Transverse colon (tissue), 4 donors: ENCODE results near the gene KRTAP10-1. TPM values are rescaled to one million over a fixed set of nuclear protein-coding genes. Genes with fewer than 3 reads are reported as not detected.
"Not testable (repeated sequence)": the region's sequence is repeated elsewhere in the genome, so short reads cannot be mapped to it uniquely, and the experiment has no call there.

Experiments used
- DNase-seq: peaks from one replicate; pipeline ENCODE4 v3.0.0-alpha.2; 2019
- H3K27ac ChIP-seq, 4 donors: fragments of 200-600 bp; sonication (generic); 2 replicates each; pipeline ENCODE4 v1.5.1; 2016 to 2018; ENCODE audit warnings: inconsistent platforms in 4 of 4
- H3K27me3 ChIP-seq: fragments of 200-600 bp; sonication (generic); 2 replicates; pipeline ENCODE4 v1.5.1; 2017; ENCODE audit warnings: inconsistent platforms
- H3K36me3 ChIP-seq, 4 donors: fragments of 200-600 bp; sonication (generic); 2 replicates each; pipeline ENCODE4 v1.5.1; 2017 to 2019; ENCODE audit warnings: inconsistent platforms in 4 of 4
- H3K4me1 ChIP-seq, 4 donors: fragments of 200-600 bp; sonication (generic); 2 replicates each; pipeline ENCODE4 v1.5.1; 2017 to 2020; ENCODE audit warnings: inconsistent platforms in 4 of 4
- H3K4me3 ChIP-seq, 4 donors: fragments of 200-600 bp; sonication (generic); 1 replicate in 1 of 4; 2 replicates in 3 of 4; pipeline versions ENCODE4 v1.5.1 to v1.6.1; 2017 to 2019; ENCODE audit warnings: inconsistent platforms in 4 of 4
- H3K9me3 ChIP-seq, 2 donors: fragments of 200-600 bp; sonication (generic); 2 replicates each; pipeline ENCODE4 v1.5.1; 2017 to 2019; ENCODE audit warnings: inconsistent platforms in 2 of 2
- EP300 ChIP-seq: sonication (generic); formaldehyde crosslinking; IDR thresholded peaks from one replicate; pipeline ENCODE4 v1.6.1; 2017; ENCODE audit warnings: antibody characterized with exemption, low read depth
- POLR2A ChIP-seq: fragments of 450-650 bp; IDR thresholded peaks from one replicate; pipeline ENCODE4 v1.6.1; 2016; ENCODE audit warnings: antibody characterized with exemption, mild to moderate bottlenecking, moderate library complexity
- POLR2AphosphoS5 ChIP-seq, 3 donors: sonication (generic); formaldehyde crosslinking; IDR thresholded peaks; one replicate each; pipeline ENCODE4 v1.6.1; 2016; ENCODE audit warnings: antibody characterized with exemption in 3 of 3
- WGBS, 2 donors: methylation state at CpG; one replicate each; pipeline ENCODE4 v1.1.5; 2018; ENCODE audit warnings: low coverage in 1 of 2; 5-methylcytosine and 5-hydroxymethylcytosine counted together
- in situ Hi-C, 4 donors: fragments of 200-750 bp; cut with MboI; loops; one replicate each; pipeline versions ENCODE4 v1.15.0 to v1.15.1; 2017; ENCODE audit warnings: low sequenced_read_pairs in 3 of 4, low pct_ligation_motif_present in 1 of 4, low pct_unique_long_range_greater_than_20kb in 1 of 4
- intact Hi-C: fragments of 100-400 bp; cut with DNase I; formaldehyde crosslinking; loops from one replicate; pipeline ENCODE4 v1.15.1; 2023; ENCODE audit warnings: low total_unique reads
- total RNA-seq, 4 donors: library from RNA; depleted of rRNA; stranded (reverse); fragments of >200 nt; gene quantifications; one replicate each; pipeline ENCODE4 v1.1.0, GENCODE V29; 2016
- TF ChIP-seq, protein P1 (sequence below), 5 experiments: fragments of 200-600 bp in 3 of 5; fragments of 450-650 bp in 2 of 5; sonication (generic) in 3 of 5; IDR thresholded peaks; 1 replicate in 2 of 5; 2 replicates in 3 of 5; pipeline ENCODE4 v1.5.1; 2016 to 2017; ENCODE audit warnings: antibody characterized with exemption in 5 of 5, inconsistent platforms in 3 of 5, mild to moderate bottlenecking in 2 of 5, moderate library complexity in 1 of 5

Gene KRTAP10-1
- total RNA-seq, 4 donors from 2014 or later: not detected

DNA sequence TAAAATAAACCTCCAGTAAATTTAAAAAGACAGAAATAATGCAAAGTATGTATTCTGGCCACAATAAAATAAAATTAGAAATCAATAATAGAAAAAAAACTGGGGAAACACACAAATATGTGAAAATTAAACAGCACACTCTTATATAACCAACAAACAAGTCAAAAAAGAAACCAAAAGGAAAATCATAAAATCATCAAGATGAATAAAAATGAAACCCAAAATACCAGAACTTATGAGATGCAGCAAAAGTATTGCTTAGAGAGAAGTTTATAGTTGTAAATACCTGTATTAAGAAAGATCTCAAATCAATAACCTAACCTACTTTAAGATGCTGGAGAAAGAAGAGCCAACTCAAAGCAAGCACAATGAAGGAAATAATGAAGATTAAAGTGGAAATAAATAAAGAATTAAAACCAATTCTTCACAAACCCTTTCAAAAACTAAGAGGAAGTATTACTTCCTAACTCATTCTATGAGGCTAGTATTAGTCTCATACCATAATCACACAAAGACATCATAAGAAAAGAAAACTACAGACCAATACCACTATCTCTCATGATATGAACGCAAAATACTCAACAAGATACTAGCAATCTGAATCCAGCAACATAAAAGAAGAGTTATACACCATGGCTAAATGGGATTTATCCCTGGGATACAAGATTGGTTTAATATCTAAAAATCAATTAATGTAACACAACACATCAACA is 25.0 kb upstream of the KRTAP10-1 start:
- Histone ChIP-seq H3K9me3 (no peaks in the 10 kb centered on the region), H3K27ac (no peak overlapping the region), H3K27me3 (peaks cover 6% of the 10 kb centered on the region), H3K36me3 (no peaks in the 10 kb centered on the region), H3K4me3 (no peak overlapping the region), H3K4me1 (no peaks in the 10 kb centered on the region)
- intact Hi-C loops (no loop called here), in situ Hi-C loops (no loop called here)
- no peak for DNase-seq
- WGBS, 2 donors: 0 to 27% methylated on average over 1 of the region's 1 CpG
- TF ChIP-seq, protein P1, sequence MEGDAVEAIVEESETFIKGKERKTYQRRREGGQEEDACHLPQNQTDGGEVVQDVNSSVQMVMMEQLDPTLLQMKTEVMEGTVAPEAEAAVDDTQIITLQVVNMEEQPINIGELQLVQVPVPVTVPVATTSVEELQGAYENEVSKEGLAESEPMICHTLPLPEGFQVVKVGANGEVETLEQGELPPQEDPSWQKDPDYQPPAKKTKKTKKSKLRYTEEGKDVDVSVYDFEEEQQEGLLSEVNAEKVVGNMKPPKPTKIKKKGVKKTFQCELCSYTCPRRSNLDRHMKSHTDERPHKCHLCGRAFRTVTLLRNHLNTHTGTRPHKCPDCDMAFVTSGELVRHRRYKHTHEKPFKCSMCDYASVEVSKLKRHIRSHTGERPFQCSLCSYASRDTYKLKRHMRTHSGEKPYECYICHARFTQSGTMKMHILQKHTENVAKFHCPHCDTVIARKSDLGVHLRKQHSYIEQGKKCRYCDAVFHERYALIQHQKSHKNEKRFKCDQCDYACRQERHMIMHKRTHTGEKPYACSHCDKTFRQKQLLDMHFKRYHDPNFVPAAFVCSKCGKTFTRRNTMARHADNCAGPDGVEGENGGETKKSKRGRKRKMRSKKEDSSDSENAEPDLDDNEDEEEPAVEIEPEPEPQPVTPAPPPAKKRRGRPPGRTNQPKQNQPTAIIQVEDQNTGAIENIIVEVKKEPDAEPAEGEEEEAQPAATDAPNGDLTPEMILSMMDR (IDR thresholded peaks at IDR 0.05): no peak
- no peak for TF ChIP-seq POLR2A

DNA sequence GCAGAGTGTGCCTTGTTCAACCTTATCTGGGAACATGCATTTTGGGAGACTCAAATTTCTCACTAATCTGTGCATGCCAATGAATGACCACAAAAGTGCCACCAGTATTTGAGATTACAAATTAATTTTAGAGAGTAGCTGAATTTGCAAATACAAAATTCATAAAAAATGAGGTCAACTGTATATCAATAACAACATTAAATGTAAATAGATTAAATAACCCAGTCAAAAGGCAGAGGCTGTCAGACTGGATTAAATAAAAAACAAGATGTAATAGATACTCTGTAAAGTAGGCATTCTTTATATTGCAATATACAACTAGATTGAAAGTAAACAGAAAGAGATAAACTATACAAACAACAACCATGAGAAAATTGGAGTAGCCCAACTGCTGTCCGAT is 24.1 kb upstream of the KRTAP10-1 start:
- intact Hi-C loops: no loop called here
- TF ChIP-seq, protein P1 (IDR thresholded peaks at IDR 0.05): no peak
- no peak for TF ChIP-seq POLR2AphosphoS5 (IDR thresholded peaks at IDR 0.05)
- no peak for TF ChIP-seq POLR2A
- TF ChIP-seq EP300: no peak
- H3K27ac ChIP-seq: no peak overlapping the region
- DNase-seq: no peak
- no peaks in the 10 kb centered on the region for H3K36me3 ChIP-seq
- in situ Hi-C loops: no loop called here
- no peak overlapping the region for H3K4me3 ChIP-seq
- no peaks in the 10 kb centered on the region for H3K9me3 ChIP-seq
- peaks cover 6% of the 10 kb centered on the region for H3K27me3 ChIP-seq
- 75 to 91% methylated on average over 1 of the region's 1 CpG for WGBS, 2 donors
- H3K4me1 ChIP-seq: no peaks in the 10 kb centered on the region

DNA sequence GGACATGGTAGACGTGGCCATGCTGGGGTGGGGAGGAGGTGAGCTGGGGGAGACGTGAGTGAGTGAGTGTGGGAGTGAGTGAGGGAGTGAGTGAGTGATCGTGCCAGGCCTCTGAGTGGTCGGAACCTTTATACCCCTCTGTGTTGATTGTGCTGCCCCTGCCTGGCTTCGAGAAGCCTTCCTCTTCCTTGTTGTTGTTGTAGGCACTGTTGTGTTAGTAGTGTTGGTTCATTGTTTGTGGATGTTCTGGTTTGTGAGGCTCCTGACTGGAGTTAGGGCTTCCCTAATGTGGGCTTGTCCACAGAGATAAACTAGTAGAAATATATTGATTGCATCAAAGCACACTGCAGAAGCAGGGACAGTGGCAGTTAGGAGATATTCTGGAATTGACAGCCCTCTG is 18.7 kb upstream of the KRTAP10-1 start, which contains the start of gene KRTAP10-3:
Gene KRTAP10-3 (minus strand): TSS at position 101 of the 400 bp plus-strand sequence. CDS start 80 bp downstream, at position 21.
- 66% methylated on average over 5 of the region's 5 CpGs; no CpG with 5 or more reads in 1 of the 2 donors for WGBS, 2 donors
- H3K4me1 ChIP-seq: no peaks in the 10 kb centered on the region
- H3K9me3 ChIP-seq: no peaks in the 10 kb centered on the region
- TF ChIP-seq POLR2A (no peak), EP300 (no peak)
- no peak within 1 kb of the TSS for H3K27ac ChIP-seq
- no peaks in the 10 kb centered on the region for H3K36me3 ChIP-seq
- in situ Hi-C loops (no loop called here), intact Hi-C loops (no loop called here)
- peaks cover 25% of the 10 kb centered on the region for H3K27me3 ChIP-seq
- DNase-seq: no peak
- no peak within 1 kb of the TSS for H3K4me3 ChIP-seq

DNA sequence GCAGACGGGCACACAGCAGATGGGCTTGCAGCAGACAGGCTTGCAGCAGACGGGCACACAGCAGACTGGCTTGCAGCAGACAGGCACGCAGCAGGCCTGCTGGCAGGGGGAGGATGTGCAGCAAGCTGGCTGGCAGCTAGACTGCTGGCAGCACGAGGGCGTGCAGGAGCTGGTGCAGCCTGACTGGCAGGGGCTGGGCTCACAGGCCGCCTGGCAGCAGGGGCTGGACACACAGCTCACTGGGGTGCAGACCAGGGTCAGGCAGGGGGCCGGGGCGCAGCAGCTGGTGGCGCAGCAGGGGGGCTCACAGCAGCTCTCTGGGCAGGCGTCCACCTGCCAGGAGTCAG is 18.3 kb upstream of the KRTAP10-1 start:
- H3K27me3 ChIP-seq: peaks cover 23% of the 10 kb centered on the region
- in situ Hi-C loops, H3K4me1 ChIP-seq, H3K4me3 ChIP-seq, H3K36me3 ChIP-seq, H3K27ac ChIP-seq, H3K9me3 ChIP-seq, DNase-seq, intact Hi-C loops: not testable (repeated sequence)
- WGBS, 2 donors: 75% methylated on average over 6 of the region's 10 CpGs; no CpG with 5 or more reads in 1 of the 2 donors

DNA sequence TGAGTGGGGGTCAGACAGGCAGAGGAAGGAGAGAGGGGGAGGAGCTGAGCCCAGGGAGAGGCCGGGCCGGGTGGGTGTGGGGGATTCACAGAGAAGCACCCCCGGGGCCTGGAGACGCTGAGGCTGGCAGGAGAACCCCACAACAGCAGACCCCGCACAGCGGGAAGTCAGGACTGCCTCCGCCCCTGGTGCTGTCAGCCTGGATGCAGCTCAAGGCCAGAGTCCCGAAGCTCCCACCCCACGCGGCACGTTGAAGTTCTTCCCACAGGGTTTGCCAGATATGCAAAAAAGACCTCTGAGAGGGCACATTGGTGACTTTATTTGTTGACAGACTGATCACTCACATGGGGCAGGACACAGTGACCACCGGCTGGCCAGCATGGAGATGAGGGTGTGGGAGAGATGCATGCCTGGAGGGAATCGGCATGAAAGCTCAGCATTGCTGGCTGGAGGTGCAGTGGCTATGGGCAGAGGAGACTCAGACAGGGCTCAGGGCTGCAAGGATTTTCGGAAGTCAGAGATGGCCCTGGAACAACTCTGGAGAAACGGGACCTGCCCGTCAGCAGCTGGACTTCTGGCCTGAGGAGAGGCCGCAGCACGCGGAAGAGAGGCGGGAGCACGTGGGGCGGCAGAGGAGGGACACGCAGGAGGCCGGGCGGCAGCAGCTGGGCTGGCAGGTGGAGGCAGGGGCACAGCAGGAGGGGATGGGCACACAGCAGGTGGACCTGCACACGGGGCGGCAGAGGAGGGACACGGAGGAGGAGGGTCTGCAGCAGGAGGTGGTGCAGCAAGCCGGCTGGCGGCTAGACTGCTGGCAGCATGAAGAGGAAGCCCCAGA is 17.7 kb upstream of the KRTAP10-1 start:
- DNase-seq: no peak
- H3K27ac ChIP-seq: no peak overlapping the region
- TF ChIP-seq POLR2AphosphoS5 (IDR thresholded peaks at IDR 0.05) (no peak), POLR2A (no peak), EP300 (no peak)
- TF ChIP-seq, protein P1 (IDR thresholded peaks at IDR 0.05): no peak
- H3K4me3 ChIP-seq: no peak overlapping the region
- WGBS, 2 donors: 39 to 68% methylated on average over 5 to 30 of the region's 30 CpGs
- H3K4me1 ChIP-seq: no peaks in the 10 kb centered on the region
- peaks cover 23% of the 10 kb centered on the region for H3K27me3 ChIP-seq
- no peaks in the 10 kb centered on the region for H3K36me3 ChIP-seq
- no peaks in the 10 kb centered on the region for H3K9me3 ChIP-seq
- intact Hi-C loops: no loop called here
- in situ Hi-C loops: no loop called here
